Ovary (tissue), 10 donors: ENCODE measurements around the gene DNAL4. TPM values are rescaled to one million over a fixed set of nuclear protein-coding genes. Genes with fewer than 3 reads are reported as not detected.
A peak's percentile ranks its signal among the peaks of the same experiment; 100 is the strongest.

ENCODE experiments used
- DNase-seq, 5 donors: peaks; one replicate each; pipeline ENCODE4 v3.0.0-alpha.2; 2019 to 2020
- H3K27ac ChIP-seq, 2 donors: fragments of 200-600 bp; one replicate each; pipeline versions ENCODE4 v1.5.1 to v1.8.0; 2019 to 2022
- H3K27me3 ChIP-seq: fragments of 200-600 bp; one replicate; pipeline ENCODE4 v1.8.0; 2022
- H3K36me3 ChIP-seq: fragments of 200-600 bp; sonication (generic); one replicate; pipeline ENCODE4 v1.5.1; 2019
- H3K4me1 ChIP-seq: one replicate; pipeline ENCODE4 v1.8.1; 2013; ENCODE audit warnings: mild to moderate bottlenecking, moderate library complexity; ENCODE audit not compliant: insufficient read depth
- H3K4me3 ChIP-seq: fragments of 200-600 bp; sonication (generic); one replicate; pipeline ENCODE4 v1.5.1; 2017
- H3K9me3 ChIP-seq, 2 donors: fragments of 200-600 bp in 1 of 2; sonication (generic) in 1 of 2; one replicate each; pipeline versions ENCODE4 v1.5.1 to v1.8.1; 2013 to 2019; ENCODE audit warnings: mild to moderate bottlenecking in 1 of 2, moderate library complexity in 1 of 2
- EP300 ChIP-seq: sonication (generic); formaldehyde crosslinking; IDR thresholded peaks from one replicate; pipeline ENCODE4 v1.6.1; 2017; ENCODE audit warnings: antibody characterized with exemption
- POLR2A ChIP-seq: fragments of 450-650 bp; IDR thresholded peaks from one replicate; pipeline ENCODE4 v1.6.1; 2017; ENCODE audit warnings: antibody characterized with exemption, mild to moderate bottlenecking, moderate library complexity
- WGBS, 3 donors: extraction: QIAGEN DNeasy Blood & Tissue Kit in 1 of 3; methylation state at CpG; one replicate each; pipeline versions ENCODE4 v1.1.5 to v1.1.7; 2013 to 2017; 5-methylcytosine and 5-hydroxymethylcytosine counted together
- intact Hi-C, 4 donors: fragments of 100-400 bp; cut with DNase I; formaldehyde crosslinking; loops; one replicate each; pipeline versions ENCODE4 v1.11.0 to v1.15.1; 2022 to 2023
- long read RNA-seq, 3 donors: library from polyadenylated mRNA in 2 of 3; unstranded in 2 of 3; transcript quantifications; one replicate each; pipeline ENCODE4 v2.0.0 and lab custom pipeline, GENCODE V29; 2021 to 2026
- polyA plus RNA-seq, 2 donors: library from polyadenylated mRNA; stranded (reverse); fragments of 200-250 nt in 1 of 2; fragments of 350-450 nt in 1 of 2; fragmentation: Illumina TruSeq in 1 of 2; extraction: RNeasy Lipid Tissue Mini Kit (QIAGEN cat#74804) in 1 of 2; gene quantifications; one replicate each; pipeline ENCODE4 v1.2.3, GENCODE V29; 2013 to 2014
- total RNA-seq, 7 donors: library from RNA; depleted of rRNA in 2 of 7; stranded (reverse); fragments of >200 nt in 2 of 7; fragmentation: NEBNext Ultra II Directional in 3 of 7; extraction: Animal tissue kit (Norgen Biotek cat#: 25700) in 3 of 7; gene quantifications; one replicate each; pipeline versions ENCODE4 v1.1.0 to v1.2.4, GENCODE V29; 2016 to 2023
- TF ChIP-seq, protein P1 (sequence below), 3 donors: fragments of 450-650 bp in 2 of 3; fragments of 200-600 bp in 1 of 3; IDR thresholded peaks; one replicate each; pipeline versions ENCODE4 v1.5.1 to v1.8.0; 2016 to 2022; ENCODE audit warnings: antibody characterized with exemption in 3 of 3, mild to moderate bottlenecking in 1 of 3
- donor health status: DM: no; HTN: no; CAD: no; lungs with moderate emphysema.
- donor health status: DM: no; HTN: no; CAD: no.
- donor health status: Bipolar disorder and iron deficiency.
- donor health status: DM: yes; HTN: yes; CAD: no.
- donor health status: DM: no; HTN: no; CAD: no.
- donor health status: DM: yes; HTN: yes; CAD: no.

Gene DNAL4, protein sequence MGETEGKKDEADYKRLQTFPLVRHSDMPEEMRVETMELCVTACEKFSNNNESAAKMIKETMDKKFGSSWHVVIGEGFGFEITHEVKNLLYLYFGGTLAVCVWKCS
- total RNA-seq (10 to 100 TPM; 12.1 to 26.4 (median 16.3) TPM), polyA plus RNA-seq (10 to 100 TPM; 12.2 to 23.5 TPM)
- long read RNA-seq, donor 1, transcript DNAL4-201 (4 exons, 1,504 nt): major isoform, 47 of 59 reads
- long read RNA-seq, donor 1, partial matches to known transcripts: 5 of 59 reads
- long read RNA-seq, donor 1, other reads (novel, unspliced or antisense): 6 of 59 reads
- long read RNA-seq, donor 2, transcript DNAL4-201 (4 exons, 1,504 nt): major isoform, 12 of 13 reads
- long read RNA-seq, donor 2, partial matches to known transcripts: 0 of 13 reads
- long read RNA-seq, donor 2, other reads (novel, unspliced or antisense): 0 of 13 reads
- long read RNA-seq, donor 3, transcript DNAL4-201 (4 exons, 1,504 nt): major isoform, 20 of 23 reads
- long read RNA-seq, donor 3, partial matches to known transcripts: 0 of 23 reads
- long read RNA-seq, donor 3, other reads (novel, unspliced or antisense): 3 of 23 reads

DNA sequence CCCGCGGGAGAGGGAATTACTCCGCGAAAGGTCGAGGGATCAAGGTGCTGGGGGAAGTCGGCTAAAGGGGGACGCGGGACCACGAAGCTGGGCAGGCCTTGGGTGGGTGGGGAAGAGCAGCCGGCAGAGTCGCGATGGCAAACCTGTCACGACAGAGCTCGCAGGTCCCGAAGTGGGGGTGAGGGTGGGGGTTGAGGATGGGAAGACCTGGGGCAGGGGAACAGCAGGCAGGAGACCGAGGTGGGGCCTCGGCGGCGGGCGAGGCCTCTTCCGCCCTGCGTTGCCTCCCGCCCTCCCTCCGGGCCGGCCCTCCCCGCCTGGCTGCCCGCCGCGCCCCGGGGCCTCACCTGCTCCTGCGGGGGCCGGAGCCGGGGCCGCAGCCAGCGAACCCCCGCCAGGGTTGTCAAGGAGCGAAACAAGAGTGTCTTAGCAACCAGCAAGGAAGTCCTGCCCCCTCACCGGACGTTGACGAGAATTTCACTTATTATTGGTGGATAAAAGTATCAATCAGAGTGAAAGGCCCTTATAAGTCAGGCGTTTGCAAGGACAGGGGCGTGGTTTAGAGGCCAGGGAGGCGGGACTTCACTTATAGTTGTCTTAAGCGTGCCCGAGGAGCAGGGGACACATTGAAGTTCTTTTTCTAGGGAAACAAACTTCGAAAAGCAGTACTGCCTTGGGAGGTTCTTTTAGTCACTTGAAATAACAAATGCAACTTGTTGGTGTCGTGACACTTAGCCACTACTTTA, at the start of gene DNAL4:
Gene DNAL4 (minus strand): TSS at position 423 of the 746 bp plus-strand sequence. CDS start 11,412 bp downstream, outside the sequence.
- no peaks in the 10 kb centered on the region for H3K27me3 ChIP-seq
- DNase-seq: peak; percentile 93 to 98 (median 95)
- peak within 1 kb of the TSS; percentile 45 to 74 for H3K27ac ChIP-seq
- WGBS, 3 donors: 0 to 1% (median 1%) methylated on average over 37 to 47 of the region's 47 CpGs
- peaks cover 5% of the 10 kb centered on the region for H3K4me1 ChIP-seq
- intact Hi-C loops: no loop called here
- peak within 1 kb of the TSS; percentile 55 for H3K4me3 ChIP-seq
- no peaks in the 10 kb centered on the region for H3K36me3 ChIP-seq
- H3K9me3 ChIP-seq: no peaks in the 10 kb centered on the region
- TF ChIP-seq EP300: no peak
- TF ChIP-seq, protein P1, sequence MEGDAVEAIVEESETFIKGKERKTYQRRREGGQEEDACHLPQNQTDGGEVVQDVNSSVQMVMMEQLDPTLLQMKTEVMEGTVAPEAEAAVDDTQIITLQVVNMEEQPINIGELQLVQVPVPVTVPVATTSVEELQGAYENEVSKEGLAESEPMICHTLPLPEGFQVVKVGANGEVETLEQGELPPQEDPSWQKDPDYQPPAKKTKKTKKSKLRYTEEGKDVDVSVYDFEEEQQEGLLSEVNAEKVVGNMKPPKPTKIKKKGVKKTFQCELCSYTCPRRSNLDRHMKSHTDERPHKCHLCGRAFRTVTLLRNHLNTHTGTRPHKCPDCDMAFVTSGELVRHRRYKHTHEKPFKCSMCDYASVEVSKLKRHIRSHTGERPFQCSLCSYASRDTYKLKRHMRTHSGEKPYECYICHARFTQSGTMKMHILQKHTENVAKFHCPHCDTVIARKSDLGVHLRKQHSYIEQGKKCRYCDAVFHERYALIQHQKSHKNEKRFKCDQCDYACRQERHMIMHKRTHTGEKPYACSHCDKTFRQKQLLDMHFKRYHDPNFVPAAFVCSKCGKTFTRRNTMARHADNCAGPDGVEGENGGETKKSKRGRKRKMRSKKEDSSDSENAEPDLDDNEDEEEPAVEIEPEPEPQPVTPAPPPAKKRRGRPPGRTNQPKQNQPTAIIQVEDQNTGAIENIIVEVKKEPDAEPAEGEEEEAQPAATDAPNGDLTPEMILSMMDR (IDR thresholded peaks at IDR 0.05): no peak
- TF ChIP-seq POLR2A: peak; percentile 73

DNA sequence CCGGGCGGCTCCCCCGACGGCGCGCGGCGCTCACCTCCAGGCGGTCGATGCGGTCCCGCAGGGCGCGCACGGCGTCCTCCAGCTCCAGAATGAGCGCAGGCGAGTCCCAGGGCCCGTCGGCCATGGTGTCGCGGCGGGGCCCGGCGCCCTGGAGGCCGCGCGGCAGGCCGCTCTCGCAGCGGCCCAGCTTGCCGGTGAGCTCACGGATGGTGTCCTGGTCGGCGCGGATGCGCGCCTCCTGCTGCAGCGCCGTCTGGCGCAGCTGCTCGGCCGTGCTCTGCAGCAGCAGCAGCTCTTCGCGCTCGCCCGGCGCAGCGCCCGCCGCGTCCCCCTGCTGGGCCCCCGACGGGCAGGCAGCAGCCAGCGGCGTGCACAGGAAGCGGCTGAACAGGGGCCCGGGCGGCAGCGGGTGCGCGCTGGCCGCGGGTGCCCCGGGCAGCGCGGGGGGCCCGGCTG, 49.3 kb upstream of the DNAL4 start:
- Histone ChIP-seq H3K27ac (peak overlapping the region; percentile 21 to 64), H3K9me3 (no peaks in the 10 kb centered on the region), H3K4me1 (no peaks in the 10 kb centered on the region), H3K27me3 (no peaks in the 10 kb centered on the region), H3K4me3 (peak overlapping the region; percentile 36), H3K36me3 (no peaks in the 10 kb centered on the region)
- intact Hi-C loops: loop anchor here in 3 of 4 donors (5.0 to 10.0 kb wide), 3 partner anchors 56 to 71 kb away; no protein-coding TSS in a partner anchor
- WGBS, 3 donors: 0 to 1% (median 1%) methylated on average over 27 to 68 of the region's 68 CpGs
- TF ChIP-seq EP300: no peak
- TF ChIP-seq, protein P1 (IDR thresholded peaks at IDR 0.05): peak in 2 of 3 donors; percentile 48 to 77
- peak; percentile 56 to 83 (median 68) for DNase-seq

DNA sequence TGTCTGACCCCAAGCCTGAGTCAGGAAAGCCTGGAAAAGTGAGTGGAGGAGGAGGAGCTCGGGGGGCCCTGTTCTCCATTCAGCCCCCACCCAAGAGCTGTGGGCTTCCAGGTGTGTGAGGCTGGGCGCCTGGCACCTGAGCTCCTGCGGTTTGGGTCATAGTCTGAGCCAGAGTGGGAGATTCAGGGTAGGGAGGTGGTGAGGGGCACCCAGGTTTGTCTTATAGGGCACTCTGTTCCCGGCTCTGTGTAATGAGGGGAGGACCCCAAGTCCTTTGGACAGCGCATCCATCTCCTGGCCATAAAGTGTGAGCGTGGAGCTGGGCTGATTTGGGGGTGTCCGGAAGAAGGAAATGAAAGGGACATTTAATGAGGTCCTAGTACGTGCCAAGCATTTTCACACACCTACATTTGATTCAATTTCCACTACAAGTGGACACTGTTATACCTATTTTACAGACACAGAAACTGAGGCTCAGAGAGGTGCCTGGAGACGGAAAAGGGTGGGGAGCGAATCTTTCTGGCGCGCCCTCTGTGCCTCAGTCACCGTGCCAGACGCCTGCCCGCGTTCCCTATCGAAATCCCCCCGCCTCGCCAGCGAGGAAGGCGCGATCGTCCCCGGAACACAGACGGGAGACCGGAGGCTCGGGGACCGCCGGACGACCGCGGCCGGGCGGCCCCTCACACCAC, 48.7 kb upstream of the DNAL4 start:
- Histone ChIP-seq H3K36me3 (no peaks in the 10 kb centered on the region), H3K27me3 (no peaks in the 10 kb centered on the region), H3K27ac (peak overlapping the region in 1 of 2 donors; percentile 64), H3K9me3 (no peaks in the 10 kb centered on the region), H3K4me1 (no peaks in the 10 kb centered on the region), H3K4me3 (peak overlapping the region; percentile 36)
- no peak for DNase-seq
- intact Hi-C loops: loop anchor here in 3 of 4 donors (5.0 to 10.0 kb wide), 3 partner anchors 55 to 70 kb away; no protein-coding TSS in a partner anchor
- 17 to 22% (median 19%) methylated on average over 33 to 34 of the region's 34 CpGs for WGBS, 3 donors
- TF ChIP-seq, protein P1 (IDR thresholded peaks at IDR 0.05): no peak
- TF ChIP-seq EP300 (no peak), POLR2A (no peak)

DNA sequence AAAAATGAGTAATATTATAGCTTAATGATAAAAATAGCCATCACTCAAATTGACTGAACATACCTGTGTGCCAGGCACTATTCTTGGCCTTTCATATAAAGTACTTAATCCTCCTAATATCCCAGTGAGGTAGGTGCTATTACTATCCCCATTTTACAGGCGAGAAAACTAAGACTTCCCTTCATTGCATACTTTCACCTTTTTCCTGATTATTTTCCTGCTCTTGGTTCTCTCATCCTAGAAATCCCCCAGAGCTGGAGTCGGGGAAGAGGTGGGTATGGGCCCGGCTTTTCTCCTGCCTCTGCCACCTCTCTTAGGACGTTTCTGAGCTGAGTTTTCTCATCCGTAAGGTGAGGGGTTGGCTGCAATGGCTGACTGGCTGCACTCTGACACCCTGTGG, 47.7 kb upstream of the DNAL4 start:
- Histone ChIP-seq H3K36me3 (no peaks in the 10 kb centered on the region), H3K4me3 (no peak overlapping the region), H3K9me3 (no peaks in the 10 kb centered on the region), H3K27ac (no peak overlapping the region), H3K4me1 (no peaks in the 10 kb centered on the region), H3K27me3 (no peaks in the 10 kb centered on the region)
- DNase-seq: no peak
- WGBS, 3 donors: 83 to 87% (median 85%) methylated on average over 5 of the region's 5 CpGs
- TF ChIP-seq, protein P1 (IDR thresholded peaks at IDR 0.05): no peak
- intact Hi-C loops: loop anchor here in 3 of 4 donors (5.0 to 10.0 kb wide), 3 partner anchors 54 to 69 kb away; no protein-coding TSS in a partner anchor
